H1 (cell line): ENCODE results near the gene LRRC25. TPM values are rescaled to one million over a fixed set of nuclear protein-coding genes. Genes with fewer than 3 reads are reported as not detected.

ENCODE experiments used
- CTCF ChIA-PET: fragments of 300-600 bp; sonication (Branson Sonifier 250); formaldehyde crosslinking; loops from one replicate; lab custom pipeline; 2021; ENCODE audit not compliant: partially characterized antibody; lab: Charles Lee
- POLR2A ChIA-PET: fragments of 300-600 bp; sonication (Branson Sonifier 250); formaldehyde crosslinking; loops from one replicate; lab custom pipeline; 2021; ENCODE audit warnings: inconsistent platforms; ENCODE audit not compliant: partially characterized antibody; lab: Charles Lee
- DNase-seq, 2 experiments: peaks; one replicate each; pipeline versions ENCODE4 v3.0.0 to v3.0.0-alpha.2; 2010 to 2022; ENCODE audit warnings: low spot score in 2 of 2, low read depth in 1 of 2, mixed read lengths in 1 of 2
- FAIRE-seq: peaks from 2 replicates; lab custom pipeline; 2011; peaks lifted over from hg19 to GRCh38; lab: Jason Lieb, UNC
- H2AFZ ChIP-seq: 2 replicates; pipeline ENCODE4 v1.8.1; 2012; ENCODE audit warnings: low read length, inconsistent platforms
- H2AK5ac ChIP-seq: 2 replicates; pipeline ENCODE4 v1.6.1; 2013; ENCODE audit warnings: low read depth, low read length
- H2BK120ac ChIP-seq: replicated peaks from 2 replicates; pipeline ENCODE3; 2013; ENCODE audit warnings: low read depth, low read length, inconsistent platforms
- H2BK12ac ChIP-seq: 2 replicates; pipeline ENCODE4 v1.6.1; 2013; ENCODE audit warnings: low read depth, low read length
- H2BK15ac ChIP-seq: 2 replicates; pipeline ENCODE4 v1.6.1; 2013; ENCODE audit warnings: low read length
- H2BK20ac ChIP-seq: 2 replicates; pipeline ENCODE4 v1.6.1; 2013; ENCODE audit warnings: low read length
- H2BK5ac ChIP-seq: 2 replicates; pipeline ENCODE4 v1.6.1; 2013; ENCODE audit warnings: low read depth, low read length
- H3K14ac ChIP-seq: 2 replicates; pipeline ENCODE4 v1.6.1; 2013; ENCODE audit warnings: inconsistent platforms; ENCODE audit not compliant: insufficient read length
- H3K18ac ChIP-seq: 2 replicates; pipeline ENCODE4 v1.6.1; 2013; ENCODE audit warnings: low read length; ENCODE audit errors: extremely low read depth
- H3K23ac ChIP-seq: 2 replicates; pipeline ENCODE4 v1.6.1; 2013; ENCODE audit warnings: inconsistent platforms; ENCODE audit not compliant: insufficient read length
- H3K23me2 ChIP-seq: 2 replicates; pipeline ENCODE4 v1.6.1; 2013; ENCODE audit warnings: low read depth, low read length
- H3K27ac ChIP-seq: 2 replicates; pipeline ENCODE4 v1.6.1; 2011; ENCODE audit warnings: low read depth, low read length, inconsistent platforms
- H3K27me3 ChIP-seq, 4 experiments: replicated peaks in 1 of 4; 1 replicate in 1 of 4; 2 replicates in 3 of 4; pipeline versions ENCODE4 v1.6.1 to v1.8.1; 2011 to 2013; ENCODE audit warnings: low read length in 3 of 4, mild to moderate bottlenecking in 3 of 4, inconsistent platforms in 2 of 4, mixed read lengths in 2 of 4, moderate library complexity in 1 of 4; ENCODE audit not compliant: control insufficient read depth in 3 of 4, insufficient read depth in 3 of 4; ENCODE audit errors: extremely low read depth in 1 of 4
- H3K36me3 ChIP-seq, 4 experiments: 2 replicates each; pipeline versions ENCODE4 v1.6.1 to v1.8.1; 2011 to 2013; ENCODE audit warnings: mild to moderate bottlenecking in 4 of 4, low read length in 3 of 4, moderate library complexity in 2 of 4, control low read depth in 1 of 4, inconsistent platforms in 1 of 4; ENCODE audit not compliant: insufficient read depth in 4 of 4, control insufficient read depth in 2 of 4
- H3K4ac ChIP-seq: replicated peaks from 2 replicates; pipeline ENCODE3; 2013; ENCODE audit warnings: low read length, low read depth, mixed read lengths, inconsistent platforms; ENCODE audit not compliant: insufficient read length
- H3K4me1 ChIP-seq, 4 experiments: replicated peaks in 1 of 4; 1 replicate in 1 of 4; 2 replicates in 3 of 4; pipeline versions ENCODE4 v1.6.1 to v1.8.1; 2011 to 2013; ENCODE audit warnings: low read length in 3 of 4, inconsistent platforms in 2 of 4, mixed read lengths in 1 of 4; ENCODE audit not compliant: insufficient read depth in 4 of 4, control insufficient read depth in 3 of 4
- H3K4me2 ChIP-seq, 2 experiments: 2 replicates each; pipeline versions ENCODE4 v1.6.1 to v1.8.1; 2011 to 2013; ENCODE audit warnings: low read depth in 2 of 2, low read length in 2 of 2, control low read depth in 1 of 2, inconsistent platforms in 1 of 2, mild to moderate bottlenecking in 1 of 2; ENCODE audit not compliant: insufficient read depth in 1 of 2
- H3K4me3 ChIP-seq, 4 experiments: fragments of 200-600, 300-600 bp in 1 of 4; sonication (generic), shearing (Covaris generic), sonication (Bioruptor Twin) in 1 of 4; 2 replicates each; pipeline versions ENCODE4 v1.5.1 to v1.8.1; 2011 to 2016; ENCODE audit warnings: low read length in 4 of 4, low read depth in 3 of 4, control low read depth in 2 of 4, inconsistent platforms in 2 of 4, mild to moderate bottlenecking in 2 of 4, mixed read lengths in 1 of 4, moderate library complexity in 1 of 4; ENCODE audit not compliant: insufficient read depth in 2 of 4; ENCODE audit errors: extremely low read depth in 1 of 4
- H3K56ac ChIP-seq: replicated peaks from 2 replicates; pipeline ENCODE3; 2013; ENCODE audit warnings: low read depth, mild to moderate bottlenecking, mixed read lengths, low read length, inconsistent platforms; ENCODE audit not compliant: insufficient read length
- H3K79me1 ChIP-seq: 2 replicates; pipeline ENCODE4 v1.6.1; 2013; ENCODE audit warnings: low read depth, low read length, control low read depth
- H3K79me2 ChIP-seq, 2 experiments: 2 replicates each; pipeline versions ENCODE4 v1.6.1 to v1.8.1; 2012 to 2013; ENCODE audit warnings: low read length in 2 of 2, mild to moderate bottlenecking in 2 of 2, inconsistent platforms in 1 of 2; ENCODE audit not compliant: insufficient read depth in 2 of 2, control insufficient read depth in 1 of 2
- H3K9ac ChIP-seq, 4 experiments: replicated peaks in 1 of 4; 1 replicate in 1 of 4; 2 replicates in 3 of 4; pipeline versions ENCODE4 v1.6.1 to v1.8.1; 2011 to 2013; ENCODE audit warnings: low read depth in 3 of 4, low read length in 3 of 4, control low read depth in 2 of 4, mild to moderate bottlenecking in 2 of 4, moderate library complexity in 2 of 4, inconsistent platforms in 1 of 4; ENCODE audit errors: extremely low read depth in 1 of 4
- H3K9me3 ChIP-seq, 2 experiments: 2 replicates each; pipeline versions ENCODE4 v1.6.1 to v1.8.1; 2012 to 2013; ENCODE audit warnings: mild to moderate bottlenecking in 2 of 2, moderate library complexity in 2 of 2, control low read depth in 1 of 2, inconsistent platforms in 1 of 2, low read depth in 1 of 2, low read length in 1 of 2, mixed read lengths in 1 of 2; ENCODE audit not compliant: insufficient read depth in 2 of 2
- H4K20me1 ChIP-seq, 2 experiments: replicated peaks in 1 of 2; 2 replicates each; pipeline versions ENCODE3 to v1.8.1; 2011 to 2013; ENCODE audit warnings: inconsistent platforms in 2 of 2, low read length in 2 of 2, mild to moderate bottlenecking in 1 of 2; ENCODE audit not compliant: insufficient read depth in 2 of 2, control insufficient read depth in 1 of 2
- H4K5ac ChIP-seq: 2 replicates; pipeline ENCODE4 v1.6.1; 2013; ENCODE audit warnings: low read length, low read depth, mixed read lengths, inconsistent platforms; ENCODE audit not compliant: insufficient read length
- H4K8ac ChIP-seq: 2 replicates; pipeline ENCODE4 v1.8.0; 2013; ENCODE audit warnings: mild to moderate bottlenecking, moderate library complexity, low read length, inconsistent platforms; ENCODE audit not compliant: insufficient read depth; ENCODE audit errors: extremely low read depth
- H4K91ac ChIP-seq: replicated peaks from 2 replicates; pipeline ENCODE3; 2013; ENCODE audit warnings: low read length, mixed read lengths, inconsistent platforms; ENCODE audit not compliant: insufficient read length
- ASH2L ChIP-seq: fragments of 200-600, 300-600 bp; sonication (generic); IDR thresholded peaks from one replicate; pipeline ENCODE4 v1.7.1; 2017; ENCODE audit warnings: low read length
- CEBPB ChIP-seq: IDR thresholded peaks from 2 replicates; pipeline ENCODE4 v1.6.1; 2012; ENCODE audit warnings: low read depth, low read length
- EGR1 ChIP-seq: IDR thresholded peaks from 2 replicates; pipeline ENCODE4 v1.6.1; 2011; ENCODE audit warnings: low read depth, low read length, borderline replicate concordance
- EP300 ChIP-seq, 2 experiments: IDR thresholded peaks; 1 replicate in 1 of 2; 2 replicates in 1 of 2; pipeline ENCODE4 v1.6.1; 2011 to 2012; ENCODE audit warnings: low read depth in 2 of 2, low read length in 2 of 2, mild to moderate bottlenecking in 2 of 2, borderline replicate concordance in 1 of 2, inconsistent platforms in 1 of 2, moderate library complexity in 1 of 2
- GABPA ChIP-seq: IDR thresholded peaks from 2 replicates; pipeline ENCODE4 v1.6.1; 2011; ENCODE audit warnings: mild to moderate bottlenecking, low read length, moderate library complexity, borderline replicate concordance; ENCODE audit not compliant: insufficient read depth
- KDM4A ChIP-seq: IDR thresholded peaks from one replicate; pipeline ENCODE4 v1.7.1; 2012; ENCODE audit warnings: low read depth, mild to moderate bottlenecking, moderate library complexity, low read length, inconsistent platforms; ENCODE audit not compliant: severe bottlenecking
- NRF1 ChIP-seq: IDR thresholded peaks from 2 replicates; pipeline ENCODE4 v1.6.1; 2011; ENCODE audit warnings: mild to moderate bottlenecking, low read depth, low read length, improper control_type of control experiment
- RFX5 ChIP-seq: IDR thresholded peaks from 2 replicates; pipeline ENCODE4 v1.6.1; 2011; ENCODE audit warnings: low read depth, low read length, improper control_type of control experiment, borderline replicate concordance
- SIN3A ChIP-seq, 2 experiments: IDR thresholded peaks in 1 of 2; conservative IDR thresholded peaks in 1 of 2; 2 replicates each; pipeline ENCODE4 v1.6.1; 2011 to 2012; ENCODE audit warnings: low read length in 2 of 2, improper control_type of control experiment in 1 of 2, low read depth in 1 of 2, mild to moderate bottlenecking in 1 of 2
- SIX5 ChIP-seq: IDR thresholded peaks from 2 replicates; pipeline ENCODE4 v1.6.1; 2011; ENCODE audit warnings: mild to moderate bottlenecking, low read depth, low read length
- TAF7 ChIP-seq: optimal IDR thresholded peaks from 2 replicates; pipeline ENCODE3; 2011; ENCODE audit warnings: low read depth, mild to moderate bottlenecking, inconsistent platforms, low read length, moderate library complexity, borderline replicate concordance
- TEAD4 ChIP-seq: IDR thresholded peaks from 2 replicates; pipeline ENCODE4 v1.6.1; 2012; ENCODE audit warnings: low read depth, low read length, inconsistent platforms, mixed read lengths
- ZNF274 ChIP-seq: IDR thresholded peaks from 2 replicates; pipeline ENCODE4 v1.7.0; 2012; ENCODE audit warnings: low read length, borderline replicate concordance; ENCODE audit errors: extremely low read depth
- WGBS, 2 experiments: shearing (Covaris generic) in 1 of 2; methylation state at CpG; one replicate each; pipeline versions ENCODE4 v1.1.6 to v1.1.7; 2013 to 2015; ENCODE audit warnings: low lambda C conversion rate in 2 of 2, mixed read lengths in 2 of 2, inconsistent platforms in 1 of 2, low coverage in 1 of 2, missing lambda C conversion rate in 1 of 2; ENCODE audit not compliant: insufficient replicate concordance in 2 of 2, insufficient coverage in 1 of 2, insufficient read length in 1 of 2; ENCODE audit errors: extremely low coverage in 1 of 2, missing lambda C conversion rate in 1 of 2; 5-methylcytosine and 5-hydroxymethylcytosine counted together
- polyA plus RNA-seq, 7 experiments: library from polyadenylated mRNA; depleted of rRNA in 3 of 7; stranded (reverse) in 5 of 7; unstranded in 2 of 7; fragments of >200 nt in 5 of 7; fragments of 200-250 nt in 2 of 7; gene quantifications; 1 replicate in 5 of 7; 2 replicates in 1 of 7; 4 replicates in 1 of 7; pipeline versions ENCODE4 v1.2.1 to v1.2.3, GENCODE V29; 2011 to 2013; ENCODE audit warnings: missing spikeins in 2 of 7, mixed read lengths in 2 of 7
- total RNA-seq: library from RNA; stranded (reverse); fragmentation: NEBNext Ultra II Directional; extraction: Animal tissue kit (Norgen Biotek cat#: 25700); gene quantifications from 2 replicates; pipeline ENCODE4 v1.2.1, GENCODE V29; 2021

The LRRC25 gene
- total and polyA plus RNA-seq, 2 of the 8 experiments (the other 6 are each of a cell fraction or from before 2014, with no cell fraction given) = 0.20 to 0.41 TPM

DNA sequence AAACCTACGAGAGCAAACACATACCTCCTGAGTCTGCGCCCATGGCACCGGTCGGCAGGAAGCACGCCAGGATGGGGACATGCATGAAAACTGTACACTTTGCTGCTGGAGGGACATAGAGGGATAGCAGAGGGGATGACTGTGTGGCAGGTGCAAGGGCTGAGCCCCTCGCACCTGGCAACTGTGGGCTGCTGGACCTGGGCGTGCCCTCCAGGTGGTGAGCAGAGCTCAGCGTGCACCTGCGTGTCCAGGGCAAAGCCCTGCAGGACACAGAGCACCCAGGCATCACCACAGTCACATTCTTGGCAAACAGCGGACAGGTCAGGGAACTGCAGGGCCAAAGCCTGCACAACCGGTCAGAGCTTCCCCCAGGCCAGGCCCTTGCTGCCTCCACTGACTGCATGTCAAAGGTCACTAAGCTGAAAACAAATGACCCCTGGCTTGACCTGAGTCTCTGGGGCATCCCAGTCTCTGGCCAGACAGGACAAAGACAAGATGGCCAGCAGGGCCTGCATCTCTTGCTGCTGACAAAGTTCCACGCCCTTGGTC is 49.5 kb upstream of the LRRC25 start:
- ChIA-PET POLR2A (interaction anchor here (1.0 to 1.5 kb wide), 2 partner anchors 10 kb away, joined by 3 to 4 read pairs; no protein-coding TSS in a partner anchor), CTCF (interaction anchor here (0.6 to 13.5 kb wide), 7 partner anchors 8 to 1402 kb away, joined by 3 to 143 read pairs (median 4); no protein-coding TSS in a partner anchor)
- H3K9ac ChIP-seq = no peak overlapping the region
- no peak overlapping the region for H3K23ac ChIP-seq
- no peaks in the 10 kb centered on the region for H3K79me1 ChIP-seq
- 79% methylated on average over 12 of the region's 12 CpGs; no CpG with 5 or more reads in 1 of the 2 experiments for WGBS, 2 experiments
- no peak overlapping the region for H2AK5ac ChIP-seq
- H3K18ac ChIP-seq = no peak overlapping the region
- H3K56ac ChIP-seq = no peak overlapping the region
- H3K4me3 ChIP-seq = no peak overlapping the region
- H3K4me1 ChIP-seq = no peaks in the 10 kb centered on the region; a peak in 3 of 7 replicates
- no peaks in the 10 kb centered on the region for H3K79me2 ChIP-seq
- H2BK5ac ChIP-seq = no peak overlapping the region; the same call in 1 of the 2 replicates
- FAIRE-seq (no peak), DNase-seq (no peak)
- H3K4me2 ChIP-seq = no peak overlapping the region
- H3K4ac ChIP-seq = no peak overlapping the region
- H3K27ac ChIP-seq = no peak overlapping the region
- no peak overlapping the region; the same call in 1 of the 2 replicates for H4K8ac ChIP-seq
- no peaks in the 10 kb centered on the region for H3K27me3 ChIP-seq
- no peak overlapping the region for H3K14ac ChIP-seq
- peaks cover 3 to 7% of the 10 kb centered on the region in 2 experiments for H4K20me1 ChIP-seq
- H3K9me3 ChIP-seq = no peaks in the 10 kb centered on the region
- no peak overlapping the region for H2AFZ ChIP-seq
- H3K36me3 ChIP-seq = peaks cover 0 to 18% (median 4%) of the 10 kb centered on the region in 4 experiments; a peak in 3 of 8 replicates
- no peak overlapping the region for H2BK20ac ChIP-seq
- no peak overlapping the region for H2BK120ac ChIP-seq
- H2BK15ac ChIP-seq = no peak overlapping the region
- no peak overlapping the region for H2BK12ac ChIP-seq
- H4K91ac ChIP-seq = no peak overlapping the region
- H4K5ac ChIP-seq = no peak overlapping the region
- H3K23me2 ChIP-seq = peaks cover 6% of the 10 kb centered on the region; the same call in 1 of the 2 replicates
- TF ChIP-seq KDM4A (no peak), GABPA (no peak), TAF7 (no peak), EP300 (IDR thresholded peaks at IDR 0.05; ENCODE audit: borderline replicate concordance in 1 of 2, low read depth in 2 of 2, low read length in 2 of 2) (no peak), SIN3A (conservative IDR thresholded peaks at IDR 0.05 in 1 of 2, IDR thresholded peaks at IDR 0.05 in 1 of 2; ENCODE audit: low read depth in 1 of 2, low read length in 2 of 2) (no peak), EGR1 (no peak), ZNF274 (no peak), TEAD4 (no peak), CEBPB (no peak), NRF1 (no peak), SIX5 (no peak), RFX5 (no peak), ASH2L (no peak)
